Astrocyte (in vitro differentiated cells and primary cell): Measurements from ENCODE around the gene ZC3H18. TPM values are rescaled to one million over a fixed set of nuclear protein-coding genes. Genes with fewer than 3 reads are reported as not detected.

ENCODE experiments used
- DNase-seq: peaks from one replicate; pipeline ENCODE4 v3.0.0-alpha.2; 2010; ENCODE audit warnings: low read depth
- FAIRE-seq: peaks from 2 replicates; lab custom pipeline; 2011; peaks lifted over from hg19 to GRCh38; lab: Jason Lieb, UNC
- H2AFZ ChIP-seq: 2 replicates; pipeline ENCODE4 v1.6.0; 2012; ENCODE audit warnings: low read depth, low read length, inconsistent platforms
- H3K27ac ChIP-seq: 2 replicates; pipeline ENCODE4 v1.5.1; 2011; ENCODE audit warnings: low read depth, low read length, inconsistent platforms
- H3K27me3 ChIP-seq: 2 replicates; pipeline ENCODE4 v1.6.0; 2011; ENCODE audit warnings: low read length, inconsistent platforms; ENCODE audit not compliant: insufficient read depth
- H3K36me3 ChIP-seq: 2 replicates; pipeline ENCODE4 v1.5.1; 2011; ENCODE audit warnings: low read length, inconsistent platforms; ENCODE audit not compliant: insufficient read depth
- H3K4me1 ChIP-seq: 2 replicates; pipeline ENCODE4 v1.5.1; 2011; ENCODE audit warnings: low read length, inconsistent platforms; ENCODE audit not compliant: insufficient read depth
- H3K4me2 ChIP-seq: 2 replicates; pipeline ENCODE4 v1.6.0; 2012; ENCODE audit warnings: low read length, inconsistent platforms
- H3K4me3 ChIP-seq: 2 replicates; pipeline ENCODE4 v1.5.1; 2011; ENCODE audit warnings: low read depth, mild to moderate bottlenecking, low read length, inconsistent platforms; ENCODE audit not compliant: insufficient read depth
- H3K79me2 ChIP-seq: 2 replicates; pipeline ENCODE4 v1.6.0; 2012; ENCODE audit warnings: mild to moderate bottlenecking, low read length, inconsistent platforms; ENCODE audit not compliant: insufficient read depth
- H3K9ac ChIP-seq: 2 replicates; pipeline ENCODE4 v1.6.0; 2012; ENCODE audit warnings: mild to moderate bottlenecking, low read length, inconsistent platforms
- H3K9me3 ChIP-seq: 2 replicates; pipeline ENCODE4 v1.5.1; 2012; ENCODE audit warnings: low read depth, mild to moderate bottlenecking, low read length, inconsistent platforms; ENCODE audit not compliant: insufficient read depth
- H4K20me1 ChIP-seq: 2 replicates; pipeline ENCODE4 v1.6.0; 2012; ENCODE audit warnings: low read length, inconsistent platforms; ENCODE audit not compliant: insufficient read depth
- H3K27ac Mint-ChIP-seq: one replicate; pipeline ENCODE4 v1.8.0; 2021; ENCODE audit warnings: mild to moderate bottlenecking, mixed read lengths; ENCODE audit not compliant: unreplicated experiment
- H3K27me3 Mint-ChIP-seq: one replicate; pipeline ENCODE4 v1.8.0; 2021; ENCODE audit warnings: low read depth, mixed read lengths; ENCODE audit not compliant: unreplicated experiment
- H3K36me3 Mint-ChIP-seq: one replicate; pipeline ENCODE4 v1.8.0; 2021; ENCODE audit warnings: low read depth, mixed read lengths; ENCODE audit not compliant: unreplicated experiment
- H3K4me1 Mint-ChIP-seq: one replicate; pipeline ENCODE4 v1.8.0; 2021; ENCODE audit warnings: low read depth, mixed read lengths; ENCODE audit not compliant: unreplicated experiment
- H3K4me3 Mint-ChIP-seq: one replicate; pipeline ENCODE4 v1.8.0; 2021; ENCODE audit warnings: mild to moderate bottlenecking, moderate library complexity, mixed read lengths; ENCODE audit not compliant: unreplicated experiment
- H3K9me3 Mint-ChIP-seq: one replicate; pipeline ENCODE4 v1.8.0; 2021; ENCODE audit warnings: mild to moderate bottlenecking, mixed read lengths; ENCODE audit not compliant: unreplicated experiment
- EZH2 ChIP-seq: IDR thresholded peaks from 2 replicates; pipeline ENCODE4 v1.6.1; 2012; ENCODE audit warnings: mild to moderate bottlenecking, low read length, inconsistent platforms; ENCODE audit not compliant: insufficient read depth
- total RNA-seq: library from RNA; stranded (reverse); gene quantifications from 2 replicates; pipeline ENCODE4 v1.2.1, GENCODE V29; 2021
- TF ChIP-seq, protein P1 (sequence below): IDR thresholded peaks from 2 replicates; pipeline ENCODE4 v1.5.1; 2011; ENCODE audit warnings: low read depth, mild to moderate bottlenecking, inconsistent platforms, low read length, moderate library complexity; ENCODE audit not compliant: insufficient read depth

ZC3H18 gene
- total RNA-seq, 1 donor from 2014 or later: 32.8 TPM

GRCh38 chr16:88548131-88548874 lies 21.9 kb upstream of the ZC3H18 start:
- Histone ChIP-seq H4K20me1 (no peaks in the 10 kb centered on the region), H3K9me3 (no peaks in the 10 kb centered on the region), H3K4me2 (no peak overlapping the region), H3K9ac (no peak overlapping the region), H3K27me3 (peaks cover 16% of the 10 kb centered on the region), H3K36me3 (no peaks in the 10 kb centered on the region), H3K79me2 (no peaks in the 10 kb centered on the region), H3K27ac (no peak overlapping the region), H3K4me1 (no peaks in the 10 kb centered on the region), H3K4me3 (no peak overlapping the region), H2AFZ (no peak overlapping the region)
- no peak overlapping the region for H3K27ac Mint-ChIP-seq
- peaks cover 7% of the 10 kb centered on the region for H3K9me3 Mint-ChIP-seq
- no peaks in the 10 kb centered on the region for H3K36me3 Mint-ChIP-seq
- FAIRE-seq: no peak
- H3K4me3 Mint-ChIP-seq: no peak overlapping the region
- no peak for DNase-seq
- TF ChIP-seq, protein P1, sequence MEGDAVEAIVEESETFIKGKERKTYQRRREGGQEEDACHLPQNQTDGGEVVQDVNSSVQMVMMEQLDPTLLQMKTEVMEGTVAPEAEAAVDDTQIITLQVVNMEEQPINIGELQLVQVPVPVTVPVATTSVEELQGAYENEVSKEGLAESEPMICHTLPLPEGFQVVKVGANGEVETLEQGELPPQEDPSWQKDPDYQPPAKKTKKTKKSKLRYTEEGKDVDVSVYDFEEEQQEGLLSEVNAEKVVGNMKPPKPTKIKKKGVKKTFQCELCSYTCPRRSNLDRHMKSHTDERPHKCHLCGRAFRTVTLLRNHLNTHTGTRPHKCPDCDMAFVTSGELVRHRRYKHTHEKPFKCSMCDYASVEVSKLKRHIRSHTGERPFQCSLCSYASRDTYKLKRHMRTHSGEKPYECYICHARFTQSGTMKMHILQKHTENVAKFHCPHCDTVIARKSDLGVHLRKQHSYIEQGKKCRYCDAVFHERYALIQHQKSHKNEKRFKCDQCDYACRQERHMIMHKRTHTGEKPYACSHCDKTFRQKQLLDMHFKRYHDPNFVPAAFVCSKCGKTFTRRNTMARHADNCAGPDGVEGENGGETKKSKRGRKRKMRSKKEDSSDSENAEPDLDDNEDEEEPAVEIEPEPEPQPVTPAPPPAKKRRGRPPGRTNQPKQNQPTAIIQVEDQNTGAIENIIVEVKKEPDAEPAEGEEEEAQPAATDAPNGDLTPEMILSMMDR: no peak
- no peak for TF ChIP-seq EZH2
- H3K4me1 Mint-ChIP-seq: no peaks in the 10 kb centered on the region
- peaks cover 27% of the 10 kb centered on the region for H3K27me3 Mint-ChIP-seq

- Mint-ChIP-seq H3K9me3 (peaks cover 2% of the 10 kb centered on the region), H3K4me3 (no peak overlapping the region), H3K36me3 (no peaks in the 10 kb centered on the region), H3K4me1 (no peaks in the 10 kb centered on the region), H3K27me3 (peaks cover 32% of the 10 kb centered on the region), H3K27ac (no peak overlapping the region)
- Histone ChIP-seq H3K27me3 (peaks cover 20% of the 10 kb centered on the region), H3K79me2 (no peaks in the 10 kb centered on the region), H3K36me3 (no peaks in the 10 kb centered on the region), H3K9ac (no peak overlapping the region), H2AFZ (no peak overlapping the region), H3K9me3 (no peaks in the 10 kb centered on the region), H3K4me2 (no peak overlapping the region), H3K4me1 (no peaks in the 10 kb centered on the region), H4K20me1 (no peaks in the 10 kb centered on the region), H3K27ac (no peak overlapping the region), H3K4me3 (no peak overlapping the region)
- no peak for TF ChIP-seq EZH2
- TF ChIP-seq, protein P1: no peak
- DNase-seq (no peak), FAIRE-seq (no peak)
Observed at GRCh38 chr16:88548985-88549384, 21.2 kb upstream of the ZC3H18 start.

DNA sequence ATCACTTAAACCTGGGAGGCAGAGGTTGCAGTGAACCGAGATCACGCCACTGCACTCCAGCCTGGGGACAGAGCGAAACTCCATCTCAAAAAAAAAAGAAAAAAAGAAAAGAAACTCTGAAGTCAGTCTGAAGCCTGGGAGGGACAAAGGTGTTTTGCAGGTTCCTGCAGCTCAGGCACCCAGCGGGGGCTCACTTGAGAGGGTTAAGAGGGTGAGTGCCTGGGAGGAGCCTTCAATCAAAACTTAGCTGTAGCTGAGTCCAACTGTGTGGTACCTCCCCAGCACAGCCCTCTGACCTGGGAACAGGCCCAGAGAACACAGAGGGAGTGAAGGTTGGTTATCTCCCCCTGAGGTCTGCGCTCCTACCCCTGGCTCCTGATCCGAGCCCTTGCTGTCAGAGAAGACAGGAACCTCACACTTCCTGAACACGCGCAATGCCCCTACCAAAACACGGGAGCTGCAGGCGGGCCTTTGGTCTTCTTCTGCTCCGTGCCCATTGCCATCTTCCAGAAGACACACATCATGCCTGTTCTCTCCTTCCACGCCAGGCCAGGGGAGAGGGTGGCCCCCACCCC lies 20.4 kb upstream of the ZC3H18 start:
- Histone ChIP-seq H3K9me3 (no peaks in the 10 kb centered on the region), H3K9ac (no peak overlapping the region), H3K4me1 (no peaks in the 10 kb centered on the region), H3K36me3 (no peaks in the 10 kb centered on the region), H3K4me2 (no peak overlapping the region), H3K4me3 (no peak overlapping the region), H3K27ac (no peak overlapping the region), H4K20me1 (no peaks in the 10 kb centered on the region), H3K79me2 (no peaks in the 10 kb centered on the region), H2AFZ (no peak overlapping the region), H3K27me3 (peaks cover 20% of the 10 kb centered on the region)
- Mint-ChIP-seq H3K4me3 (no peak overlapping the region), H3K9me3 (peaks cover 2% of the 10 kb centered on the region), H3K4me1 (no peaks in the 10 kb centered on the region), H3K36me3 (no peaks in the 10 kb centered on the region), H3K27ac (no peak overlapping the region), H3K27me3 (peaks cover 36% of the 10 kb centered on the region)
- DNase-seq (no peak), FAIRE-seq (no peak)
- no peak for TF ChIP-seq EZH2
- TF ChIP-seq, protein P1: no peak
